Neural progenitor cell (in vitro differentiated cells): ENCODE measurements around the gene ATRN. TPM values are rescaled to one million over a fixed set of nuclear protein-coding genes. Genes with fewer than 3 reads are reported as not detected.

Experiments
- DNase-seq: peaks from one replicate; pipeline ENCODE4 v3.0.0-alpha.2; 2016; ENCODE audit warnings: low spot score
- H2AFZ ChIP-seq: fragments of 200-600 bp; sonication (generic); replicated peaks from 2 replicates; pipeline ENCODE4 v1.6.1; 2016; ENCODE audit warnings: antibody characterized with exemption
- H3F3A ChIP-seq: fragments of 200-600 bp; sonication (generic); 2 replicates; pipeline ENCODE4 v1.6.1; 2016; ENCODE audit warnings: antibody characterized with exemption, low read depth
- H3K27ac ChIP-seq: fragments of 200-600 bp; sonication (generic); 2 replicates; pipeline ENCODE4 v1.5.1; 2016; ENCODE audit warnings: mild to moderate bottlenecking
- H3K27me3 ChIP-seq: fragments of 200-600 bp; sonication (generic); 2 replicates; pipeline ENCODE4 v1.6.1; 2016; ENCODE audit warnings: mild to moderate bottlenecking, moderate library complexity
- H3K36me3 ChIP-seq: fragments of 200-600 bp; sonication (generic); 2 replicates; pipeline ENCODE4 v1.5.1; 2016
- H3K4me1 ChIP-seq: fragments of 200-600 bp; sonication (generic); 2 replicates; pipeline ENCODE4 v1.6.1; 2016; ENCODE audit warnings: mixed run types
- H3K4me2 ChIP-seq: fragments of 200-600 bp; sonication (generic); 2 replicates; pipeline ENCODE4 v1.6.1; 2016
- H3K4me3 ChIP-seq: fragments of 200-600 bp; sonication (generic); 2 replicates; pipeline ENCODE4 v1.5.1; 2016
- H3K79me2 ChIP-seq: fragments of 200-600 bp; sonication (generic); 2 replicates; pipeline ENCODE4 v1.6.1; 2016; ENCODE audit warnings: low read depth
- H3K9ac ChIP-seq: fragments of 200-600 bp; sonication (generic); 2 replicates; pipeline ENCODE4 v1.6.1; 2016
- H3K9me3 ChIP-seq: fragments of 200-600 bp; sonication (generic); 2 replicates; pipeline ENCODE4 v1.5.1; 2016; ENCODE audit warnings: low read depth
- H4K20me1 ChIP-seq: fragments of 200-600 bp; sonication (generic); 2 replicates; pipeline ENCODE4 v1.6.1; 2016; ENCODE audit warnings: low read depth
- H3K27ac Mint-ChIP-seq: 3 replicates; pipeline ENCODE4 v1.8.0; 2021; ENCODE audit warnings: mixed read lengths
- H3K27me3 Mint-ChIP-seq: 2 replicates; pipeline ENCODE4 v1.8.0; 2022; ENCODE audit warnings: low read depth, mild to moderate bottlenecking, inconsistent platforms, moderate library complexity, mixed read lengths; ENCODE audit not compliant: insufficient read depth
- H3K36me3 Mint-ChIP-seq: 3 replicates; pipeline ENCODE4 v1.8.0; 2021; ENCODE audit warnings: mixed read lengths
- H3K4me1 Mint-ChIP-seq: 3 replicates; pipeline ENCODE4 v1.8.0; 2021; ENCODE audit warnings: mixed read lengths
- H3K4me3 Mint-ChIP-seq: 3 replicates; pipeline ENCODE4 v1.8.0; 2021; ENCODE audit warnings: mild to moderate bottlenecking, moderate library complexity, mixed read lengths
- H3K9me3 Mint-ChIP-seq: 3 replicates; pipeline ENCODE4 v1.8.0; 2020; ENCODE audit warnings: mixed read lengths
- EZH2 ChIP-seq: fragments of 200-600 bp; sonication (generic); IDR thresholded peaks from 2 replicates; pipeline ENCODE4 v1.6.1; 2017; ENCODE audit warnings: antibody characterized with exemption, mild to moderate bottlenecking, moderate library complexity
- EZH2phosphoT487 ChIP-seq: fragments of 200-600 bp; sonication (generic); IDR thresholded peaks from 2 replicates; pipeline ENCODE4 v1.6.1; 2017; ENCODE audit warnings: antibody characterized with exemption
- total RNA-seq: library from RNA; depleted of rRNA; stranded (reverse); fragments of >200 nt; gene quantifications from 2 replicates; pipeline ENCODE4 v1.2.3, GENCODE V29; 2015; ENCODE audit warnings: low replicate concordance
- TF ChIP-seq, protein P1 (sequence below): fragments of 200-600 bp; sonication (generic); IDR thresholded peaks from 2 replicates; pipeline ENCODE4 v1.5.1; 2017; ENCODE audit warnings: antibody characterized with exemption, mild to moderate bottlenecking

ATRN gene
- total RNA-seq, 1 donor from 2014 or later = 36.8 TPM

DNA sequence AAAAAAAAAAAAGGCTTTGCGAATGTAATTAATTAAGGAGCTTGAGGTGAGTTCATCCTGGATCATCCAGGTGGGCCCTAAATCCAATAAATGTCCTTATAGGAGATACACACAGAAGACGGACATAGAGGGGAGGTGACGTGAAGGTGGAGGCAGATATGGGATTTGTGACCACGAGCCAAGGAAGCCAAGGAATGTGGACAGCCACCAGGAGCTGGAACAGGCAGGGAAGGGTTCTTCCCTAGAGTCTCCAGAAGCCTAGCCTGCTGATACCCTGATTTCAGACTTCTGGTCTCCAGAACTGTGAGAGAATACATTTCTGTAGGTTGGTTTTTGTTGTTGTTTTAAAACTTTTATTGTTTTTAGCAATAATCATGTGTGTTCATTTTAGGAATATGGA lies 6.7 kb upstream of the ATRN start:
- peaks cover 3% of the 10 kb centered on the region for H3F3A ChIP-seq
- TF ChIP-seq, protein P1, sequence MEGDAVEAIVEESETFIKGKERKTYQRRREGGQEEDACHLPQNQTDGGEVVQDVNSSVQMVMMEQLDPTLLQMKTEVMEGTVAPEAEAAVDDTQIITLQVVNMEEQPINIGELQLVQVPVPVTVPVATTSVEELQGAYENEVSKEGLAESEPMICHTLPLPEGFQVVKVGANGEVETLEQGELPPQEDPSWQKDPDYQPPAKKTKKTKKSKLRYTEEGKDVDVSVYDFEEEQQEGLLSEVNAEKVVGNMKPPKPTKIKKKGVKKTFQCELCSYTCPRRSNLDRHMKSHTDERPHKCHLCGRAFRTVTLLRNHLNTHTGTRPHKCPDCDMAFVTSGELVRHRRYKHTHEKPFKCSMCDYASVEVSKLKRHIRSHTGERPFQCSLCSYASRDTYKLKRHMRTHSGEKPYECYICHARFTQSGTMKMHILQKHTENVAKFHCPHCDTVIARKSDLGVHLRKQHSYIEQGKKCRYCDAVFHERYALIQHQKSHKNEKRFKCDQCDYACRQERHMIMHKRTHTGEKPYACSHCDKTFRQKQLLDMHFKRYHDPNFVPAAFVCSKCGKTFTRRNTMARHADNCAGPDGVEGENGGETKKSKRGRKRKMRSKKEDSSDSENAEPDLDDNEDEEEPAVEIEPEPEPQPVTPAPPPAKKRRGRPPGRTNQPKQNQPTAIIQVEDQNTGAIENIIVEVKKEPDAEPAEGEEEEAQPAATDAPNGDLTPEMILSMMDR = no peak
- TF ChIP-seq EZH2 (no peak), EZH2phosphoT487 (no peak)
- no peaks in the 10 kb centered on the region for H4K20me1 ChIP-seq
- no peaks in the 10 kb centered on the region for H3K79me2 ChIP-seq
- no peak overlapping the region for H2AFZ ChIP-seq
- H3K27me3 ChIP-seq = peaks cover 32% of the 10 kb centered on the region
- H3K27ac Mint-ChIP-seq = no peak overlapping the region
- H3K9ac ChIP-seq = no peak overlapping the region
- H3K4me3 ChIP-seq = no peak overlapping the region
- no peaks in the 10 kb centered on the region for H3K27me3 Mint-ChIP-seq
- H3K4me1 ChIP-seq = peaks cover 13% of the 10 kb centered on the region
- no peaks in the 10 kb centered on the region for H3K9me3 Mint-ChIP-seq
- H3K36me3 ChIP-seq = no peaks in the 10 kb centered on the region
- H3K9me3 ChIP-seq = no peaks in the 10 kb centered on the region
- H3K4me1 Mint-ChIP-seq = peaks cover 15% of the 10 kb centered on the region
- H3K4me2 ChIP-seq = no peak overlapping the region
- no peak for DNase-seq
- no peaks in the 10 kb centered on the region for H3K36me3 Mint-ChIP-seq
- H3K27ac ChIP-seq = no peak overlapping the region
- H3K4me3 Mint-ChIP-seq = no peak overlapping the region

DNA sequence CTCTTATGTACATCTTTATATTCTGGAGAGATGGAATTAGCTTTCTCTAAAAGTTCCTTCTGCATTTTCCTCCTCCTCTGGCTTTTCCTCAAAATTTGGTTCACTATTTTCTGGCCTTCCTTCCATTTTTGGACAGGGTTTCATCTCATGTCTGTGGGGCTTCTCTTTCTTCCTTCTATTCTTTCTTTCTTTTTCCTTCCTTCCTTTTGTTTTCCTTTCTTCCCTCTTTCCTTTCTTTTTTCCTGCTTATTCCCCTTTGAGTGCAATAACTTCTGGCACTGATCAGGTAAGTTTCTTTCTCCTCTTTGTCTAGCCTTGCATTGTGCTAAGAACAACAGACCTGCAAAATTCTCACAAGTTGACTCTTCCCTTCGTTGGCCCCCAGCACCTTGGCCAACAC lies 5.5 kb upstream of the ATRN start:
- no peak overlapping the region for H3K27ac Mint-ChIP-seq
- H3K9me3 Mint-ChIP-seq = no peaks in the 10 kb centered on the region
- H3K36me3 ChIP-seq = no peaks in the 10 kb centered on the region

DNA sequence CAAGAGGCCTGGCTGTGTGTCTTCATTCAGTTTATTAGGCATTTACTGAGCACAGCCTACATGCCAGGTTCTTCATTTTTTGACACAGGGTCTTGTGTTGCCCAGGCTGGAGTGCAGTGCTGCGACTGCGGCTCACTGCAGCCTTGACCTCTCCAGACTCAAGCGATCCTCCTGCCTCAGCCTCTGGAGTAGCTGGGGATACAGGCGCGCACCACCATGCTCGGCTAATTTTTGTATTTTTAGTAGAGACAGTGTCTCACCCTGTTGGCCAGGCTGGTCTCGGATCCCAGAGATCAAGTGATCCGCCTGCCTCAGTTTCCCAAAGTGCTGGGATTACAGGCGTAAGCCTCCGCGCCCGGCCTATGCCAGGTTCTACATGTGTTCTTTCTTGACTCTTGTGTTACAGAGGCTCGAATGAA lies 601 bp upstream of the ATRN start:
- H3K4me3 Mint-ChIP-seq = peak overlapping the region; percentile 98
- TF ChIP-seq EZH2 = no peak
- TF ChIP-seq, protein P1 = no peak
- TF ChIP-seq EZH2phosphoT487 = no peak
- no peak overlapping the region for H3K27ac Mint-ChIP-seq
- Histone ChIP-seq H3K79me2 (peaks cover 29% of the 10 kb centered on the region), H3F3A (peaks cover 18% of the 10 kb centered on the region), H4K20me1 (peaks cover 15% of the 10 kb centered on the region), H3K9ac (no peak overlapping the region), H3K27ac (no peak overlapping the region), H3K27me3 (peaks cover 41% of the 10 kb centered on the region), H3K9me3 (no peaks in the 10 kb centered on the region), H3K4me1 (peaks cover 9% of the 10 kb centered on the region), H3K36me3 (no peaks in the 10 kb centered on the region), H2AFZ (peak overlapping the region; percentile 94), H3K4me3 (peak overlapping the region; percentile 77), H3K4me2 (peak overlapping the region; percentile 97)
- no peak for DNase-seq
- H3K36me3 Mint-ChIP-seq = peaks cover 4% of the 10 kb centered on the region
- no peaks in the 10 kb centered on the region for H3K27me3 Mint-ChIP-seq
- peaks cover 23% of the 10 kb centered on the region for H3K4me1 Mint-ChIP-seq
- no peaks in the 10 kb centered on the region for H3K9me3 Mint-ChIP-seq

More for the DNA sequence above, 5.5 kb upstream of the ATRN start:
- Histone ChIP-seq H3K4me1 (peaks cover 13% of the 10 kb centered on the region), H3K27me3 (peaks cover 40% of the 10 kb centered on the region), H3F3A (peaks cover 8% of the 10 kb centered on the region), H3K79me2 (no peaks in the 10 kb centered on the region), H3K4me2 (no peak overlapping the region), H3K4me3 (no peak overlapping the region), H3K9me3 (no peaks in the 10 kb centered on the region), H4K20me1 (no peaks in the 10 kb centered on the region), H3K27ac (no peak overlapping the region), H2AFZ (no peak overlapping the region), H3K9ac (no peak overlapping the region)
- H3K27me3 Mint-ChIP-seq = no peaks in the 10 kb centered on the region
- no peak for TF ChIP-seq EZH2phosphoT487
- no peak for TF ChIP-seq EZH2
- TF ChIP-seq, protein P1 = no peak
- peaks cover 15% of the 10 kb centered on the region for H3K4me1 Mint-ChIP-seq
- no peak overlapping the region for H3K4me3 Mint-ChIP-seq
- H3K36me3 Mint-ChIP-seq = no peaks in the 10 kb centered on the region
- DNase-seq = no peak
